Endothelial cell of umbilical vein (primary cell): ENCODE measurements around the gene KCNE3. TPM values are rescaled to one million over a fixed set of nuclear protein-coding genes. Genes with fewer than 3 reads are reported as not detected.
A peak's percentile ranks its signal among the peaks of the same experiment; 100 is the strongest.

Experiments used
- BruUV-seq: library from RNA; stranded (reverse); fragments of 400-500 nt; replicated peaks from 2 replicates; lab custom pipeline; 2021; lab: Mats Ljungman, UMichigan
- CTCF ChIA-PET: fragments of 300-600, 350-600 bp; sonication (Branson Sonifier 250); formaldehyde crosslinking; loops from one replicate; lab custom pipeline; 2021; ENCODE audit warnings: antibody characterized with exemption, inconsistent platforms; lab: Charles Lee
- POLR2A ChIA-PET: fragments of 300-600, 350-600 bp; sonication (Branson Sonifier 250); formaldehyde crosslinking; loops from one replicate; lab custom pipeline; 2021; ENCODE audit warnings: antibody characterized with exemption, inconsistent platforms; lab: Charles Lee
- DNase-seq: peaks from one replicate; pipeline ENCODE4 v3.0.0-alpha.2; 2011; ENCODE audit warnings: low read depth, low spot score
- FAIRE-seq: peaks from 2 replicates; lab custom pipeline; 2011; peaks lifted over from hg19 to GRCh38; lab: Jason Lieb, UNC
- H2AFZ ChIP-seq: 2 replicates; pipeline ENCODE4 v1.6.0; 2012; ENCODE audit warnings: low read depth, low read length, control low read depth, inconsistent platforms
- H3K27ac ChIP-seq: 2 replicates; pipeline ENCODE4 v1.5.1; 2011; ENCODE audit warnings: low read depth, mild to moderate bottlenecking, control low read depth, low read length, moderate library complexity; ENCODE audit not compliant: insufficient read depth
- H3K27me3 ChIP-seq, 2 experiments: 2 replicates each; pipeline versions ENCODE4 v1.6.0 to v1.6.1; 2011; ENCODE audit warnings: low read length in 2 of 2, mixed read lengths in 1 of 2; ENCODE audit not compliant: control insufficient read depth in 2 of 2, insufficient read depth in 2 of 2
- H3K36me3 ChIP-seq, 2 experiments: 2 replicates in 1 of 2; 3 replicates in 1 of 2; pipeline ENCODE4 v1.5.1; 2011; ENCODE audit warnings: low read length in 2 of 2, mild to moderate bottlenecking in 1 of 2, moderate library complexity in 1 of 2; ENCODE audit not compliant: control insufficient read depth in 2 of 2, insufficient read depth in 2 of 2; ENCODE audit errors: extremely low read depth in 1 of 2
- H3K4me1 ChIP-seq: 3 replicates; pipeline ENCODE4 v1.5.1; 2011; ENCODE audit warnings: mild to moderate bottlenecking, low read length; ENCODE audit not compliant: control insufficient read depth, insufficient read depth; ENCODE audit errors: extremely low read depth
- H3K4me2 ChIP-seq: 2 replicates; pipeline ENCODE4 v1.6.1; 2011; ENCODE audit warnings: low read length, control low read depth, mixed read lengths; ENCODE audit not compliant: insufficient read depth
- H3K4me3 ChIP-seq, 3 experiments: fragments of 200-600 bp in 1 of 3; sonication (generic), shearing (Covaris generic) in 1 of 3; replicated peaks in 1 of 3; 2 replicates each; pipeline ENCODE4 v1.5.1; 2011 to 2016; ENCODE audit warnings: control low read depth in 3 of 3, low read length in 3 of 3, mild to moderate bottlenecking in 2 of 3, inconsistent platforms in 1 of 3, low read depth in 1 of 3, moderate library complexity in 1 of 3; ENCODE audit not compliant: insufficient read depth in 1 of 3
- H3K79me2 ChIP-seq: 2 replicates; pipeline ENCODE4 v1.6.0; 2012; ENCODE audit warnings: low read length, inconsistent platforms; ENCODE audit not compliant: control insufficient read depth, insufficient read depth
- H3K9ac ChIP-seq: replicated peaks from 2 replicates; pipeline ENCODE3; 2011; ENCODE audit warnings: low read length, control low read depth; ENCODE audit not compliant: insufficient read depth; ENCODE audit errors: extremely low read depth
- H3K9me1 ChIP-seq: replicated peaks from 3 replicates; pipeline ENCODE4 v1.6.0; 2011; ENCODE audit warnings: mild to moderate bottlenecking, low read length; ENCODE audit not compliant: control insufficient read depth, insufficient read depth; ENCODE audit errors: extremely low read depth
- H3K9me3 ChIP-seq: replicated peaks from 2 replicates; pipeline ENCODE4 v1.5.1; 2012; ENCODE audit warnings: low read length, inconsistent platforms; ENCODE audit not compliant: control insufficient read depth, insufficient read depth
- H4K20me1 ChIP-seq: replicated peaks from 2 replicates; pipeline ENCODE3; 2011; ENCODE audit warnings: mild to moderate bottlenecking, low read length; ENCODE audit not compliant: control insufficient read depth, insufficient read depth; ENCODE audit errors: extremely low read depth
- FOS ChIP-seq: IDR thresholded peaks from 2 replicates; pipeline ENCODE4 v1.6.1; 2011; ENCODE audit warnings: mild to moderate bottlenecking, low read length, moderate library complexity, borderline replicate concordance; ENCODE audit not compliant: insufficient read depth
- GATA2 ChIP-seq: IDR thresholded peaks from 2 replicates; pipeline ENCODE4 v1.7.0; 2011; ENCODE audit warnings: low read depth, mild to moderate bottlenecking, moderate library complexity, mixed read lengths, low read length; ENCODE audit not compliant: insufficient read length, insufficient read depth
- MYC ChIP-seq: IDR thresholded peaks from one replicate; pipeline ENCODE4 v1.6.1; 2011; ENCODE audit warnings: mild to moderate bottlenecking, low read depth, low read length
- POLR2A ChIP-seq: IDR thresholded peaks from 2 replicates; pipeline ENCODE4 v1.6.1; 2012; ENCODE audit warnings: low read depth, mild to moderate bottlenecking, control low read depth, low read length
- POLR2AphosphoS5 ChIP-seq: IDR thresholded peaks from 2 replicates; pipeline ENCODE4 v1.6.1; 2012; ENCODE audit warnings: low read depth, mild to moderate bottlenecking, control low read depth, low read length, moderate library complexity; ENCODE audit not compliant: insufficient read depth
- dilution Hi-C: fragments of 300-500 bp; cut with MboI; formaldehyde crosslinking; loops from one replicate; pipeline ENCODE4 v1.15.0; 2019; ENCODE audit warnings: low sequenced_read_pairs; ENCODE audit not compliant: extremely low pct_ligation_motif_present
- intact Hi-C: fragments of 100-400 bp; cut with micrococcal nuclease; formaldehyde crosslinking; loops from one replicate; pipeline ENCODE4 v1.10.0; 2022
- polyA plus RNA-seq, 4 experiments: library from polyadenylated mRNA; depleted of rRNA in 3 of 4; stranded (reverse) in 3 of 4; unstranded in 1 of 4; fragments of >200 nt; gene quantifications; 2 replicates each; pipeline versions ENCODE4 v1.2.1 to v1.2.3, GENCODE V29; 2011 to 2012; ENCODE audit warnings: missing spikeins in 1 of 4
- total RNA-seq: library from RNA; stranded (reverse); gene quantifications from 2 replicates; pipeline ENCODE4 v1.2.3, GENCODE V29; 2021
- TF ChIP-seq, protein P1 (sequence below), 2 donors: IDR thresholded peaks; 1 replicate in 1 of 2; 2 replicates in 1 of 2; pipeline ENCODE4 v1.5.1; 2011; ENCODE audit warnings: low read length in 2 of 2, mild to moderate bottlenecking in 2 of 2, moderate library complexity in 2 of 2, control low read depth in 1 of 2, inconsistent platforms in 1 of 2, low read depth in 1 of 2; ENCODE audit not compliant: insufficient read depth in 1 of 2; ENCODE audit errors: extremely low read depth in 1 of 2

The KCNE3 gene
- total and polyA plus RNA-seq, 2 donors (not counting 3 experiments of a cell fraction or from before 2014, with no cell fraction given) = 0.97 to 2.2 TPM

GRCh38 chr11:74449369-74449931, 17.9 kb downstream of the KCNE3 start:
- H3K27me3 ChIP-seq = no peaks in the 10 kb centered on the region
- peak overlapping the region in 1 of 3 experiments; percentile 40 for H3K4me3 ChIP-seq
- H3K79me2 ChIP-seq = no peaks in the 10 kb centered on the region
- BruUV-seq = no TSS peak
- no peaks in the 10 kb centered on the region for H3K36me3 ChIP-seq
- H3K27ac ChIP-seq = no peak overlapping the region
- H4K20me1 ChIP-seq = no peaks in the 10 kb centered on the region
- intact Hi-C loops = loop anchor here (1.0 to 2.0 kb wide), 6 partner anchors 31 to 485 kb away; partner anchors contain the start of gene PGM2L1
- H3K4me1 ChIP-seq = peaks cover 11% of the 10 kb centered on the region
- DNase-seq (peak; percentile 86), FAIRE-seq (peak; percentile 100)
- no peaks in the 10 kb centered on the region for H3K9me3 ChIP-seq
- TF ChIP-seq GATA2 = no peak
- no peak for TF ChIP-seq POLR2AphosphoS5
- TF ChIP-seq POLR2A = no peak
- no peak for TF ChIP-seq FOS
- TF ChIP-seq, protein P1, sequence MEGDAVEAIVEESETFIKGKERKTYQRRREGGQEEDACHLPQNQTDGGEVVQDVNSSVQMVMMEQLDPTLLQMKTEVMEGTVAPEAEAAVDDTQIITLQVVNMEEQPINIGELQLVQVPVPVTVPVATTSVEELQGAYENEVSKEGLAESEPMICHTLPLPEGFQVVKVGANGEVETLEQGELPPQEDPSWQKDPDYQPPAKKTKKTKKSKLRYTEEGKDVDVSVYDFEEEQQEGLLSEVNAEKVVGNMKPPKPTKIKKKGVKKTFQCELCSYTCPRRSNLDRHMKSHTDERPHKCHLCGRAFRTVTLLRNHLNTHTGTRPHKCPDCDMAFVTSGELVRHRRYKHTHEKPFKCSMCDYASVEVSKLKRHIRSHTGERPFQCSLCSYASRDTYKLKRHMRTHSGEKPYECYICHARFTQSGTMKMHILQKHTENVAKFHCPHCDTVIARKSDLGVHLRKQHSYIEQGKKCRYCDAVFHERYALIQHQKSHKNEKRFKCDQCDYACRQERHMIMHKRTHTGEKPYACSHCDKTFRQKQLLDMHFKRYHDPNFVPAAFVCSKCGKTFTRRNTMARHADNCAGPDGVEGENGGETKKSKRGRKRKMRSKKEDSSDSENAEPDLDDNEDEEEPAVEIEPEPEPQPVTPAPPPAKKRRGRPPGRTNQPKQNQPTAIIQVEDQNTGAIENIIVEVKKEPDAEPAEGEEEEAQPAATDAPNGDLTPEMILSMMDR (IDR thresholded peaks at IDR 0.05; ENCODE audit: extremely low read depth in 1 of 2, insufficient read depth in 1 of 2, low read depth in 1 of 2, low read length in 2 of 2) = peak; percentile 65 to 71
- no peak for TF ChIP-seq MYC
- H2AFZ ChIP-seq = peak overlapping the region; percentile 99
- dilution Hi-C loops = no loop called here
- H3K9me1 ChIP-seq = no peaks in the 10 kb centered on the region
- ChIA-PET POLR2A (interaction anchor here (0.6 to 1.3 kb wide), 2 partner anchors 51 to 93 kb away, joined by 4 to 5 read pairs; partner anchors contain the start of gene PGM2L1), CTCF (interaction anchor here (0.6 to 9.4 kb wide), 71 partner anchors 9 to 492 kb away, joined by 3 to 595 read pairs (median 5); partner anchors contain the start of genes C2CD3, KCNE3, PGM2L1 and POLD3)
- no peak overlapping the region for H3K9ac ChIP-seq
- peak overlapping the region; percentile 68 for H3K4me2 ChIP-seq
